Uterus (tissue), 2 donors: Measurements from ENCODE around the gene SHISAL1.

Experiments
- POLR2A ChIP-seq, 2 donors: fragments of 450-650 bp; IDR thresholded peaks; one replicate each; pipeline ENCODE4 v1.6.1; 2016; ENCODE audit warnings: antibody characterized with exemption in 2 of 2, mild to moderate bottlenecking in 1 of 2, moderate library complexity in 1 of 2
- TF ChIP-seq, protein P1 (sequence below), 4 experiments: fragments of 200-600 bp in 2 of 4; fragments of 450-650 bp in 2 of 4; sonication (generic) in 2 of 4; IDR thresholded peaks; one replicate each; pipeline ENCODE4 v1.5.1; 2016 to 2019; ENCODE audit warnings: antibody characterized with exemption in 4 of 4, mild to moderate bottlenecking in 2 of 4, moderate library complexity in 1 of 4

DNA sequence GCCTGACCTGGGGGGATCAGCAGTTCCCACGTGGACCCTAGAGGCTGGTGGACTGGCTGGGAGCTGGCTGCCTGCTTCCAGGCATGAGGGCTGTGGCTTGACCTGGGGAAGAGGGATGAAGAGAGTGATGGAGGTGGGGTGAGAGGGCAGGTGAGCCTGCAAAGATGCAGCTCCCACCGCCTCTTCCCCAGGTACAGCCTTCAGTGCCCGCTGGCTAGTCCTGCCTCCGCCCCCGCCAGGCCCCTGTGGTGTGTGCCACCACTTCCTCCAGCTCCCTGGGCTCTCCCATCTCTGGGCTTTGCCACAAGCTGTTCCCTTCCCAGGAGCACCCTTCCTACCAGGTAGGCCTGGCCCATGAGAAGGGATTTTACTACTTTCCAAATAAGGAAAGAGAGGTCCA, 112.9 kb downstream of the SHISAL1 start:
- no peak for TF ChIP-seq POLR2A (IDR thresholded peaks at IDR 0.05)
- TF ChIP-seq, protein P1, sequence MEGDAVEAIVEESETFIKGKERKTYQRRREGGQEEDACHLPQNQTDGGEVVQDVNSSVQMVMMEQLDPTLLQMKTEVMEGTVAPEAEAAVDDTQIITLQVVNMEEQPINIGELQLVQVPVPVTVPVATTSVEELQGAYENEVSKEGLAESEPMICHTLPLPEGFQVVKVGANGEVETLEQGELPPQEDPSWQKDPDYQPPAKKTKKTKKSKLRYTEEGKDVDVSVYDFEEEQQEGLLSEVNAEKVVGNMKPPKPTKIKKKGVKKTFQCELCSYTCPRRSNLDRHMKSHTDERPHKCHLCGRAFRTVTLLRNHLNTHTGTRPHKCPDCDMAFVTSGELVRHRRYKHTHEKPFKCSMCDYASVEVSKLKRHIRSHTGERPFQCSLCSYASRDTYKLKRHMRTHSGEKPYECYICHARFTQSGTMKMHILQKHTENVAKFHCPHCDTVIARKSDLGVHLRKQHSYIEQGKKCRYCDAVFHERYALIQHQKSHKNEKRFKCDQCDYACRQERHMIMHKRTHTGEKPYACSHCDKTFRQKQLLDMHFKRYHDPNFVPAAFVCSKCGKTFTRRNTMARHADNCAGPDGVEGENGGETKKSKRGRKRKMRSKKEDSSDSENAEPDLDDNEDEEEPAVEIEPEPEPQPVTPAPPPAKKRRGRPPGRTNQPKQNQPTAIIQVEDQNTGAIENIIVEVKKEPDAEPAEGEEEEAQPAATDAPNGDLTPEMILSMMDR (IDR thresholded peaks at IDR 0.05) = no peak
